Adrenal gland (tissue), 5 donors: Measurements from ENCODE around the gene NCAM2.

Source experiments
- CTCF ChIP-seq, 6 experiments: fragments of 450-650 bp in 4 of 6; fragments of 200-600 bp in 2 of 6; sonication (generic) in 1 of 6; IDR thresholded peaks; 1 replicate in 5 of 6; 2 replicates in 1 of 6; pipeline versions ENCODE4 v1.5.1 to v1.8.0; 2016 to 2021; ENCODE audit warnings: antibody characterized with exemption in 6 of 6, mild to moderate bottlenecking in 2 of 6, moderate library complexity in 1 of 6
- POLR2A ChIP-seq, 2 donors: fragments of 450-650 bp; IDR thresholded peaks; one replicate each; pipeline ENCODE4 v1.6.1; 2017; ENCODE audit warnings: antibody characterized with exemption in 2 of 2, mild to moderate bottlenecking in 2 of 2, moderate library complexity in 1 of 2
- donor health status: DM: no; HTN: no; CAD: no.

GRCh38 chr21:21233051-21233450 is 234.8 kb downstream of the NCAM2 start:
- TF ChIP-seq CTCF (IDR thresholded peaks at IDR 0.05) (no peak), POLR2A (IDR thresholded peaks at IDR 0.05) (no peak)
